Glomerular visceral epithelial cell (primary cell): ENCODE results near the gene UPF2.
"Not testable (repeated sequence)": the region's sequence is repeated elsewhere in the genome, so short reads cannot be mapped to it uniquely, and the experiment has no call there.

Source experiments
- DNase-seq: peaks from one replicate; pipeline ENCODE4 v3.0.0-alpha.2; 2016; ENCODE audit errors: extremely low spot score

Gene UPF2

GRCh38 chr10:11901833-11902475, 140.7 kb downstream of the UPF2 start:
- no peak for DNase-seq

- no peak for DNase-seq
Observed at GRCh38 chr10:11901454-11901832, 141.2 kb downstream of the UPF2 start.

GRCh38 chr10:11901036-11901301, 141.6 kb downstream of the UPF2 start:
- no peak for DNase-seq

GRCh38 chr10:11899067-11899876, 143.3 kb downstream of the UPF2 start:
- DNase-seq: no peak

GRCh38 chr10:11898372-11899066, 144.1 kb downstream of the UPF2 start:
- DNase-seq: peak; percentile 97

- no peak for DNase-seq
Observed at GRCh38 chr10:11898033-11898371, 144.6 kb downstream of the UPF2 start.

- no peak for DNase-seq
Observed at GRCh38 chr10:11896549-11897200, 145.9 kb downstream of the UPF2 start.

GRCh38 chr10:11895598-11895997, 147.0 kb downstream of the UPF2 start:
- DNase-seq: no peak

GRCh38 chr10:11895108-11895466, 147.5 kb downstream of the UPF2 start:
- no peak for DNase-seq

GRCh38 chr10:11894381-11895107, 148.1 kb downstream of the UPF2 start:
- DNase-seq: no peak

- DNase-seq: no peak
Observed at GRCh38 chr10:11893749-11894278, 148.8 kb downstream of the UPF2 start.

- DNase-seq: no peak
Observed at GRCh38 chr10:11891776-11892486, 150.7 kb downstream of the UPF2 start.

GRCh38 chr10:11889263-11889662, 153.3 kb downstream of the UPF2 start:
- DNase-seq: not testable (repeated sequence)

- no peak for DNase-seq
Observed at GRCh38 chr10:11887381-11888227, 155.0 kb downstream of the UPF2 start.

GRCh38 chr10:11886851-11887250, 155.8 kb downstream of the UPF2 start:
- DNase-seq: peak; percentile 97

- no peak for DNase-seq
Observed at GRCh38 chr10:11886138-11886474, 156.5 kb downstream of the UPF2 start.

- DNase-seq: no peak
Observed at GRCh38 chr10:11885437-11886137, 157.0 kb downstream of the UPF2 start.

GRCh38 chr10:11884706-11885423, 157.7 kb downstream of the UPF2 start:
- no peak for DNase-seq
